ENCODE results near the gene AK8. TPM values are rescaled to one million over a fixed set of nuclear protein-coding genes. Genes with fewer than 3 reads are reported as not detected.
A peak's percentile ranks its signal among the peaks of the same experiment; 100 is the strongest.

Gene AK8
- total RNA-seq, 1 donor from 2014 or later, result 2.0 TPM

- no peak for DNase-seq (ENCODE audit: low read depth)
- TF ChIP-seq, protein P1, sequence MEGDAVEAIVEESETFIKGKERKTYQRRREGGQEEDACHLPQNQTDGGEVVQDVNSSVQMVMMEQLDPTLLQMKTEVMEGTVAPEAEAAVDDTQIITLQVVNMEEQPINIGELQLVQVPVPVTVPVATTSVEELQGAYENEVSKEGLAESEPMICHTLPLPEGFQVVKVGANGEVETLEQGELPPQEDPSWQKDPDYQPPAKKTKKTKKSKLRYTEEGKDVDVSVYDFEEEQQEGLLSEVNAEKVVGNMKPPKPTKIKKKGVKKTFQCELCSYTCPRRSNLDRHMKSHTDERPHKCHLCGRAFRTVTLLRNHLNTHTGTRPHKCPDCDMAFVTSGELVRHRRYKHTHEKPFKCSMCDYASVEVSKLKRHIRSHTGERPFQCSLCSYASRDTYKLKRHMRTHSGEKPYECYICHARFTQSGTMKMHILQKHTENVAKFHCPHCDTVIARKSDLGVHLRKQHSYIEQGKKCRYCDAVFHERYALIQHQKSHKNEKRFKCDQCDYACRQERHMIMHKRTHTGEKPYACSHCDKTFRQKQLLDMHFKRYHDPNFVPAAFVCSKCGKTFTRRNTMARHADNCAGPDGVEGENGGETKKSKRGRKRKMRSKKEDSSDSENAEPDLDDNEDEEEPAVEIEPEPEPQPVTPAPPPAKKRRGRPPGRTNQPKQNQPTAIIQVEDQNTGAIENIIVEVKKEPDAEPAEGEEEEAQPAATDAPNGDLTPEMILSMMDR (IDR thresholded peaks at IDR 0.05; ENCODE audit: insufficient read depth, low read length, poor library complexity, severe bottlenecking), result no peak
Measured at GRCh38 chr9:132903574-132904492, 25.7 kb upstream of the AK8 start.

DNA sequence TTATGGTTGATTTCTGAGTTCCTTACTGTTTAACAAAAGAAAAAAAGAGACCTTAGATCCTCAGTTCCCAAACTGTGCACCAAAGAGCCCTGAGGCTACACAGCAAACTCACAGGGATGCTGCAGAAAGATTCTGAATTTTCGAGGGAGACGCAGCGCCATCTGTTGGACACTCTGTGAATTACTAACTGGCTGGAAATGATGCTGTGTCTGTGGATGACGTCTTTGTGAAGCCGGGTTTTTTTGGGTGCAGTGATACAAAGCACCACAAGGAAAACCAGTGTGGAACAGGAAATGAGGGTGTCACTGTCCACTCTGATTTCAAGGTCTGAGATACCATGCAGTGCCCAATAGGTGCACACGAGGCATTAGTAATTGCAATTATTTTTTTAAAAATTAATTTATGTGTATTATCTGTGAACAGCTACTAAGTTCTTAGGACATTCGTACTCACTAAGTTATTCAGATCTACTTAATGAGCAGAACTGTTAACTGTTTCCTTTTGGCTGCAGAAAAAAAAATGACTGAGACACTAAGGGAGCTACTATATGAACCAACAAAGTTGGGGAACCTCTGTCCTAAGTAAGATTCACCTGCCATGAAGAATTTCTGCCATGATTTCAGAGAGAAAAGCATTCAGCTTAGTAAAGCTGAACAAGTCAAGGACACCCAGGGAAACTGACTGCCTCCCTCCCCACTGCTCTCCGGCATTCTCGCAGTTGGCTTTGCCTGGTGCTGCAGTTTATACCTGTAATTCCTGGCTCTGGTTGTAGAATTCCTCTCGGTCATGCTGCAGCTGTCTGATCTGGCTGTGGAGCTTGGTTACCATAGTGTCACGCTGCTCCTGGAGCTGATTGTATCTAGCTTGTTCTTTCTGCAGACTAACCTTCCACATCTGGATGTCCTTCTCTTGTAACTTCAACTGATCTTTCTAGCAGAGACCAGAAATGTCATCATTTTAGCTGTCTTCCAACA, 24.1 kb upstream of the AK8 start:
- no peak overlapping the region for H3K4me3 ChIP-seq (ENCODE audit: low read depth, low read length)
- peak; percentile 38 for DNase-seq (ENCODE audit: low read depth)
- TF ChIP-seq, protein P1 (IDR thresholded peaks at IDR 0.05; ENCODE audit: insufficient read depth, low read length, poor library complexity, severe bottlenecking), result peak; percentile 87
- peaks cover 4% of the 10 kb centered on the region for H3K36me3 ChIP-seq (ENCODE audit: control insufficient read depth, insufficient read depth, low read length)
- no peaks in the 10 kb centered on the region for H3K27me3 ChIP-seq (ENCODE audit: control insufficient read depth, insufficient read depth, low read length)

More at GRCh38 chr9:132903574-132904492, 25.7 kb upstream of the AK8 start:
- Histone ChIP-seq H3K27me3 (ENCODE audit: control insufficient read depth, insufficient read depth, low read length) (no peaks in the 10 kb centered on the region), H3K36me3 (ENCODE audit: control insufficient read depth, insufficient read depth, low read length) (peaks cover 4% of the 10 kb centered on the region), H3K4me3 (ENCODE audit: low read depth, low read length) (no peak overlapping the region)

DNA sequence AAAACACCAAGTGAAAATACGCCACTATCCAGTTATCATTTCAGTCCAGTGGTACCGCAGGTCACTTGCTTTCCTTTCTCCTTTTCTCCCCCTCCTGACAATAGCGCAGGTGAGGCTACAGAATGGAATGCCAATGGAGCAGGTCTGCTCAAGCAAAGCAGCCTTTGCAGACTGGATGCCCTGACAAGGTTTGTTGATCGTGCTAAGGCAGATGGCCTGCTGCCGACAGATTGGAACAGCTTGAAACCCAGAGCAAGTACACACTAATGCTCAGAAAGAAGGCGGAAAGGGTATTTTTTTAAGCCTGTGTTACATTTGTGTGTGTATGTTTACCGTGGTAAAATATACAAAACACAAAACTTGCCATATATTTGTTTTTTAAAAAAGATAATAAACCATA, 20.0 kb upstream of the AK8 start:
- Histone ChIP-seq H3K36me3 (ENCODE audit: control insufficient read depth, insufficient read depth, low read length) (peaks cover 7% of the 10 kb centered on the region), H3K4me3 (ENCODE audit: low read depth, low read length) (no peak overlapping the region), H3K27me3 (ENCODE audit: control insufficient read depth, insufficient read depth, low read length) (no peaks in the 10 kb centered on the region)
- TF ChIP-seq, protein P1 (IDR thresholded peaks at IDR 0.05; ENCODE audit: insufficient read depth, low read length, poor library complexity, severe bottlenecking), result no peak
- no peak for DNase-seq (ENCODE audit: low read depth)

DNA sequence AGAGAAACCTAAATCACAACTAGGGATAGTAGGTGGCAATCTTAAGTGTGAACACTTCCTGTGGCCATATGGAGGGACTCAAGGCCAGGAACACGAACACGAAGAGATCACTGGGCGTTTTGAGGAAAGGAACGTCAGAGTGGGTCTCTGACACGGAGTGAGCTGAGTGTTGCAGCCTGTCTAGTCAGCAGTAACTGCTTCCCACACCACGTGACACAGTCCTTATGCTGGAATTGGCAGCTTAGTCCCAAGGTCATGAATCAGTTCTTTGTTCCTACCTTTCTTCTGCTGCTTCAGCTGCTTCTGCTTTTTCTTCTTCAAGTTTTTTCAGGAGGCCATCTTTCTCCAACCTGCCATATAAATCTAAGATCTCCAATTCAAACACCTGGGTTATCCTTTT, 18.8 kb upstream of the AK8 start:
- peaks cover 7% of the 10 kb centered on the region for H3K36me3 ChIP-seq (ENCODE audit: control insufficient read depth, insufficient read depth, low read length)
- TF ChIP-seq, protein P1 (IDR thresholded peaks at IDR 0.05; ENCODE audit: insufficient read depth, low read length, poor library complexity, severe bottlenecking), result no peak
- DNase-seq (ENCODE audit: low read depth), result no peak

GRCh38 chr9:132896264-132896663, 18.2 kb upstream of the AK8 start:
- Histone ChIP-seq H3K36me3 (ENCODE audit: control insufficient read depth, insufficient read depth, low read length) (peaks cover 7% of the 10 kb centered on the region), H3K4me3 (ENCODE audit: low read depth, low read length) (no peak overlapping the region), H3K27me3 (ENCODE audit: control insufficient read depth, insufficient read depth, low read length) (no peaks in the 10 kb centered on the region)
- DNase-seq (ENCODE audit: low read depth), result no peak
- TF ChIP-seq, protein P1 (IDR thresholded peaks at IDR 0.05; ENCODE audit: insufficient read depth, low read length, poor library complexity, severe bottlenecking), result no peak

More for the DNA sequence above, 18.8 kb upstream of the AK8 start:
- Histone ChIP-seq H3K4me3 (ENCODE audit: low read depth, low read length) (no peak overlapping the region), H3K27me3 (ENCODE audit: control insufficient read depth, insufficient read depth, low read length) (no peaks in the 10 kb centered on the region)

All from kidney epithelial cell (primary cell).